GM12892 (cell line): ENCODE results near the gene NEK4.

Source experiments
- POLR2A ChIP-seq: IDR thresholded peaks from 2 replicates; pipeline ENCODE4 v1.6.1; 2011; ENCODE audit warnings: low read depth, low read length, control low read depth
- TAF1 ChIP-seq: IDR thresholded peaks from 2 replicates; pipeline ENCODE4 v1.6.1; 2011; ENCODE audit warnings: low read depth, mild to moderate bottlenecking, control low read depth, low read length, borderline replicate concordance

GRCh38 chr3:52794612-52795099 lies 23.9 kb upstream of the NEK4 start, which contains the start of gene ITIH3:
- TF ChIP-seq POLR2A (no peak), TAF1 (no peak)
